HG03175 (cell line): ENCODE measurements around the gene MYH11.
"Not testable (repeated sequence)": the region's sequence is repeated elsewhere in the genome, so short reads cannot be mapped to it uniquely, and the experiment has no call there.

ENCODE experiments used
- ATAC-seq: cut with Tn5 transposase; IDR thresholded peaks from one replicate; pipeline ENCODE4 v1.9.1; 2021; ENCODE audit warnings: mild to moderate bottlenecking, moderate library complexity; ENCODE audit not compliant: unreplicated experiment

MYH11 gene

DNA sequence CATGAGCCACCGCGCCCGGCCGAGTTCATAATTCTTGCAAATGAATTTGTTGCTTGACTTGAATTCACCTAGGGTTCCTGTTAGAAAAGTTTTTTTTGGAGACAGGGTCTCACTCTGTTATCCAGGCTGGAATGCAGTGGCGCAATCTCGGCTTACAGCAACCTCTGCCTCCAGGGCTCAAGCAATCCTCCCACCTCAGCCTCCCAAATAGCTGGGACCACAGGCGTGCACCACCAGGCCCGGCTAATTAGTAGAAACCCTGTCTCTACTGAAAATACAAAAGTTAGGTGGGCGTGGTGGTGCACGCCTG is 99.8 kb downstream of the MYH11 start:
- no peak for ATAC-seq

DNA sequence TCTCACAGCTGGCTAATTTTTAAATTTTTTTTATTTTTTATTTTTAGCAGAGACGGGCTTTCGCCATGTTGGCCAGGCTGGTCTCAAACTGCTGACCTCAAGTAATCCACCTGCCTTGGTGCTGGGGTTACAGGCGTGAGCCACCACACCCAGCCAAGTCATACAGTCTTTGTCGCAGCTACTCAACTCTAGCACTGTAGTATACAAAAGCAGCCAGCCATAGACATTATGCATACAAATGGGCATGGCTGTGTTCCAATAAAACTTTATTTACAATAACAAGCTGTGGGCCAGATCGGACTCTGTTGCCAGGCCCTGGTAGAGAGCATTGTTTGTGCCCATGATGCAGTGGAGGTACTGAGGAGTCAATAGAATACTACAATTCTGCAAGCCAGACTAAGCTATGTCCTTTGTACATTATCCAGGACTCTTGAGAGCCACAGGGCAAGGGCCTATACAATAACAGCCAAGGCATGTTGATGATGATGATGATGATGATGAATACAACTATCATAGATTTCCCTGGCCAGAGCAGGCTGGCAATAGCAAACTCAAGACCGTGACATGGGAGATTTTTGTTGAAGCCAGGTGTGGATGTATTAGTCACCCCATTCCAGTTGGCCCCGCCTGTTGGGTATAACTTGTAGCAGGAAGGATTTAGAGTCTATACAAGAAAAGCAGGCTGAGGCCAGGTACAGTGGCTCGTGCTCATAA is 101.8 kb downstream of the MYH11 start:
- ATAC-seq, result no peak

DNA sequence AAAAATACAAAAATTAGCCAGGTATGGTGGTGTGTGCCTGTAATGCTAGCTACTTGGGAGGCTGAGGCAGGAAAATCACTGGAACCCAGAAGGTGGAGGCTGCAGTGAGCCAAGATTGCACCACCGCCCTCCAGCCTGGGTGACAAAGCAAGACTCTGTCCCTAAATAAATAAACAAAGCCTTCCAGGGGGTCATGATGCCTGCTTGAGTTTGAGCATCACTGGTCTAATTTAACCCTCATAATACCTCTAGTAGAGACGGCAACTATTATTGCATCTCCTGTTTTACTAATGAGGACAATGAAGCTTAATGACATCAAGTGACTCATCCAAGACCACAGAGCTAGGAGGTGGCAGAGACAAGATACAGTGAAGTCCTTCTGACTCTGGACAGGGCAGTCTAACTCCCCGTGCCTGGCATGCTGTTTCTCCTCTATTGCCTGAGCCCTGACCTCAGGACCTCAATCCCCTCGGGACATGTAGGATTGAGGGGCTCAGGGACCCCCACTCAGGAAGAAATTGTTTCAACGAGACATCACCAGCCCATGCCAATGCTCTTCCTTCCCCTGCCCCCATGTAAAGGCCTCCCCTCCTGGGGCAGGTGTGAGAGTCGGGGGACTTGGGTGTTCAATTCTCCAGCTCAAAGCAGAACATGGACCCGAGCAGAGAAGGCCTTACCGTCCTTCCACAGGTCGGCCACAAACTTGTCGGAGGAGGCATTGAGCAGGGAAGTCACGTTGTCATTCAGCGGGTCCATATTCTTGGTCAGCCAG is 103.9 kb downstream of the MYH11 start:
- ATAC-seq, result no peak

DNA sequence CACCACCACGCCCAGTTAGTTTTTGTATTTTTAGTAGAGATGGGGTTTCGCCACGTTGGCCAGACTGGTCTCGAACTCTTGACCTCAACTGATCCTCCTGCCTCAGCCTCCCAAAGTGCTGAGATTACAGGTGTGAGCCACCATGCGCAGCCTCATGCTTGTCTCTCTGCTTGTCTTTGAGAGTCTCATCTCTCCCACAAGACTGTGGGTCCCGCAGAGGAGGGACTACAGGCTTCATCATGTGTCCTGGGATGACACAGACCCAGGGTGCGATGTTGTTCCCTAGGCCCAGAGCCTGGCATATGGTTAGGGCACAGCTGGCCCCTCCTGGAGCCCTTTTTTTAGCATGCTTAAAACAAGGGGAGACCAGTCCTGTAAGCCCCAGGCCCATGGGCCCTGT is 104.9 kb downstream of the MYH11 start:
- no peak for ATAC-seq

DNA sequence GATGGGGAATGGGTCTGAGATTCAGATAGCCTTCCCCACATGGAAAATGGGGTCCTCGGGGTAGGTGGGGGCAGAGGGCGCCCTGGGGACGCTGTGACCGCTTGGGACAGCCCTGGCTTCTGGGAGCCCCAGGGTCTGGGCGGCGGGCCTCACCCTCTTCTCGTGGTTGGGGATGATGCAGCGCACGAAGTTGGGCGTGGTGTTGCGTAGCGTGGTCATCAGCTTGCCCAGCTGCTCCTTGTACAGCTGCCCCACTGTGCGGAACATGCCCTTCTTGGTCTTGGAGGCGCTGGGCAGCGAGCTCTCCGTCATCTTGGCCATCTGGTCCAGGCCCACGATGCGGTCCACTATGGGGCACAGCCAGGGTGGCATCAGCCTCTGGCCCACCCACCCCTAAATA is 106.8 kb downstream of the MYH11 start:
- ATAC-seq, result no peak

DNA sequence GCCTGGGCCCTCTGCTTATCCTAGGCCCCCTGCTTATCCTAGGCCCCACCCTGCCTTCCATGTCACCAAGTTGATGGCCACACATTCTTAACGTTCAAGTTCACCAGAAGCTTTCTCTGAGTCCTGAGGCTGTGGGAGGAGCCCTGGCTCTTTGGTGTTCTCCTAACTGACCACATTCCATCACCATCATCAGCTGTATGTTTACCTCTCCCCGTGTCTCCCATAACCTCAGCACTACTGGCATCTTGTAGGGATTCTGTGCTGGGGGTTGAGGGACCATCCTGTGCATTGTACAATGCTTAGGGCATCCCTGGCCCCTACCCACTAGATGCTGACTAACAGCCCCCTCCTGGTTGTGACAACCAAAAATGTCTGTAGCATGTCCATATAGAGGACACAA is 107.5 kb downstream of the MYH11 start:
- ATAC-seq, result no peak

DNA sequence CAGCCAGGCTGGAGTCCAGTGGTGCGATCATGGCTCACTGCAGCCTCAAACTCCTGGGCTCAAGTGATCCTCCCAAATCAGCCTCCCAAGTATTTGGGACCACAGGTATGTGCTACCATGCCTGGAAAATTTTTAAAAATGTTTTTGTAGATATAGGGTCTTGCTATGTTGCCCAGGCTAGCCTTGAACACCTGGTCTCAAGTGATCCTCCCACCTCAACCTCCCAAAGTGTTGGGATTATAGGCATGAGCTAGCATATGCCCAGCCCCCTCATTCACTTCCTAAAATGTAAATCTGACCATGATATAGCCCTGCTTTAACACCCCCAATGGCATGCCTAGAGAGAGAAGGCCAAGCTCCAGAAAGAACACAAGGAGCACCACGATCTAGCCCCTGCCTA is 108.2 kb downstream of the MYH11 start:
- no peak for ATAC-seq

DNA sequence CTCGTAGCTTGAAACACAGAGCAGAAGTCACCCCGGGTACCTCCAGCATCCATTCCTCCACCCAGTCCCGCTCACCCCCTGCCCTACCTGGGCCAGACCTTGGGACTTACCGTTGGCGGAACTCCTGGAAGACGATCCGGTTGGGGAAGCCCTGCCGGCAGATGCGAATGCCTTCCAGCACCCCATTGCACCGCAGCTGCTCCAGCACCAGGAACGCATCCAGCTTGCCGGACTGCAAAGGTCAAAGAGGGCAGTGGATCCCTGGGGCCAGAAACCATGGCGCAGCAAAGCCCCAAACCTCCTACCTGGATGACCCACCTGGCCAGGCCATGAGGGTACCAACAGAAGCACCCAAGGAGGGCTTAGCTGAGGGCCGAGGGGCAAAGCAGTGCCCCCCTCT is 108.9 kb downstream of the MYH11 start:
- no peak for ATAC-seq

DNA sequence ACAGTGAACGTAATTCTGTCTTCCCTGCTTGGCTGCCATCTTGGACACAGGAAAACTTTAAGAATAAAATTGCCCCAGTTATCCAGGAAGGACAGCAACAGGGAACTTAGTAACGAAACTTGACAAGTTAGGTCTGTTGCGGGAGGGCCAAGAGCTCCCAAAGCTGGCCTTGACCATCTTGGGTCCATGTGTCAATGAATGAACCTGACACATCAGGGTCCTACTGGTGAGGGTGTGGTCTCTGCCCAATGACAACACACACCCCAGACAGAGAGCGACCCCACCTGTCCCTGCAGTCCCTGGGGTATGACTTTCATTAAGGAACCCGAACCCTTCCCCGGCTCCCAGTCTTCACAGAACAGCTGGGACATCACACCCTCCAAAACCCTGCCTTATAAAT is 110.5 kb downstream of the MYH11 start:
- no peak for ATAC-seq

DNA sequence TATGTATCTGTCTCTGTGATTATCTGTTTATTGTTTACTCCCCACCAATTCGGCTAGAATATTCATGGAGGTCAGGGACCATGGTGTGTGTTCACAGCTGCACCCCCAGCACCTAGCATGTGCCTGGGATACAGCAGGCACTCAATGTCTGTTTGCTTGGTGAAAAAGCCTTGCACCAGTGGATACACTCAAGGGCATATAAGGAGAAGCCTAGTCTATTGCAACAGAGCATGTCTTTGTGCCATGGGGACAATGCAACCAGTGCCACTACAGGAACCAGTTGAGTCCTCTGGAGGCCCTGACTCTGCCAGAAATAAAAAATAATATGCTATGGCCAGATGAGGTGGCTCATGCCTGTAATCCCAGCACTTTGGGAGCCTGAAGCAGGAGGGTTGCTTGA is 113.2 kb downstream of the MYH11 start:
- no peak for ATAC-seq

DNA sequence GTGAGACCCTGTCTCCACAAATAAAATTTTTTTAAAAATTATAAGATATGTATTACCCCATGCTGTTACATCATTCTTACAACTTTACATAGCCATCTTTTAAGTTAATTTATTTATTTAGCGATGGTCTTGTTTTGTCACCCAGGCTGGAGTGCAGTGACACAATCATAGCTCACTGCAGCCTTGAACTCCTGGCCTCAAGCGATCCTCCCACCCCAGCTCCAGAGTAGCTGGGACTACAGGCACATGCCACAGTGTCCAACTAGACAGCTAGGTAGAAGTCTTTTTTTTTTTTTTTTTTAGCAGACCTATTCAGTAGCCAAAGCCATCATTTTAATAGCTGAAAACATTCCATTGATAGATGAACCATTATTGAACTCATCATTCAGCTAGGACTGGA is 114.1 kb downstream of the MYH11 start:
- no peak for ATAC-seq

DNA sequence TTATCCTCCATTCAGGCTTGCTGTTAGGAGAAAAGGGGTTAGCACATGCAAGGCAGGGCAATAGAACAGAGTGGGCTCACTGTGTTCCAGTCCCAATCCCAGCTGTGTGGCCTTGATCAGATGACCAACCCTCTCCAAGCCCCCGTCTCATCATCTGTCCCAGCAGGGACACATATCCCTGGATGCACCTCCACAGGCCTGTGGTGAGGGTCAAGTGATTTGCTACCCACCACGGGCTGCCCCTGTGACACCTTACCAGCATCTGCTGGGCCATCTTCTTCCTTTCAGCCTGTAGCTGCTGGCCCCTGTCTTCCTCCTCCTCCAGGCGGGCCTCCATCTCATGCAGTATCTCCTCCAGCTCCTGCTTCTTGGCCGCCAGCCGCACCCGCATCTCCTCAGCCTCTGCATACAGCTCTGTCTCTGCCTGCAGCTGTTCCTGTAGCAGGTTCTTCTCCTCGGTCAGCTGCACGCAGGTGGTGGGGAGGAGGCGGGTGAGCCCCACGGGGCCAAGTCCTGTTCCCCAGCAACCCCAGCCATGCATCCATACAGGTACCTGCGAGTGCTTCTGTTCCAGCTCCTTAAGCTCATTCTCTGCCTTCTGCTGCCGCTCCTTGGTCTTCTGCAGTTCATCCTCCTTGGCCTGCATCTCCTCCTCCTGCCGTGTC is 115.5 kb downstream of the MYH11 start:
- no peak for ATAC-seq

DNA sequence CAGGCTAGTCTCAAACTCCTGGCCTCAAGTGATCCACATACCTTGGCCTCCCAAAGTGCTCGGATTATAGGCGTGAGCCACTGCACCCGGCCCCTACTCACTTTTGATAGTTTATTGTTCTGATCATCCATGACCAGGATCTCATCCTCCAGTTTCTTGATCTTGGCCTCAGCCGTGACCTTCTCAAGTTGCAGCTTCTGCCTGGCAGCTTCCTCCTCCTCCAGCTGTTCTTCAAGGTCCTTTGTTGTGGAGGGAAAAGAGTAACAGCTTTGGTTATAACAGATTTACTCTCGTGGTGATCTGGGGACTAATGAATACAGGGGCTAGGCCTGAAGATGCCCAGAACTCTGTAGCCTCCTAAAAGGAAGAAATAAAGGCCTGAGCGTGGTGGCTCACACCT is 116.9 kb downstream of the MYH11 start:
- ATAC-seq, result no peak

DNA sequence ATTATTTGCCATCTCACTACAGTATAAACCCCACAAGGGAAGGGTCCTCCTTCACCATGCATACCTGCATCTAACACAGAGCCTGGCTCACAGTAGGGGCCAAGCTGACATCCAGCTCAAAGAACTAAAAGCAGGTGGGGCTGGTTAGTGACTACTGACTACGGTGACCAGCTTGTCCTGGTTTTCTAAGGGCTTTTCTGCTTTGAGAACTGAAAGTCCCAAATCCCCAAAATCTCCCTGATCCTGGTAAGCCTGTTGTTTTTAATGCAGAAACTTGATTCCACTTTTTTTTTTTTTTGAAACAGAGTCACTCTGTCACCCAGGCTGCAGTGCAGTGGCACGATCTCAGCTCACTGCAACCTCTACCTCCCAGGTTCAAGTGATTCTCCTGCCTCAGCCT is 117.4 kb downstream of the MYH11 start:
- no peak for ATAC-seq

DNA sequence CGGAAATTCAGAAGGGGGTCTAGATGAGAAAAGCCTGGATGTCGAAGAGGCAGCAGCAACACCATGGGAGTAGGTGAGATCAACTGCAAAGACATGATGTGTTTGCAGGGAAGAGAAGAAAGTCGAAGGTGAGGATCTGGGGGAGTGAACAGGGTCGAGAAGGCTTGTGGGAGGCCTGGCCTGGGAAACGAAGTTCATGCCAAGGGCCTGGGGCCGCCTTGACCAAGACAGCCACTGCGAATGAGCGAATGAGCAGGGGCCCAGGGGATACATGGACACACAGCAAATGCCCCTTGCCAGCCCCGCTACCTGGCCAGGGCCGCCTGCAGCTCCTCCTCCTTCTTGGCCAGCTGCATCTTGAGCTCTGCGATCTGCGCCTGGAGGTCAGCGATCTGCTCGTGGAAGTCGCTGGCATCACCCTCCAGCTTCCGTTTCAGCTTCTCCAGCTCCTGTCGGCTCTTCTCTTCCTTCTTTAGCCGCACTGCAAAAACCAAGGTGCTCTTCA is 119.6 kb downstream of the MYH11 start:
- ATAC-seq, result no peak

DNA sequence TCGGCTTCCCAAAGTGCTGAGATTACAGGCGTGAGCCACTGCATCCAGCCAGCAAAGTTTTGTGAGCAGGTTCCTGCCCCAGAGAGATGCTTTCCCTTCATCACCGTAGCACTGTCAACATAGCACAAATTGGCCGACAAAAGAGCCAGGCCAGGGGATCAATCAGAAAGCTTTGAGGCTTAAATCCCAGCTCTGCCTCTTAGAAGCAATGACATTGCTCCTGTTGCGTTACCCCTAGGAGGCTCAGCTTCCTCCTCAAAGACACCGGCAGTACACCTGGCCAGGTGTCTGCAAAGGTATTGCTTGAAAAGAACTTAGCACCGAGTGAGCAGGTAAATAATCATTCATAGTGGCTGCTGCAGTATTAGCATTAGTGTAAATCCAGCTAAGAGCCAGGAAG is 120.3 kb downstream of the MYH11 start:
- no peak for ATAC-seq

DNA sequence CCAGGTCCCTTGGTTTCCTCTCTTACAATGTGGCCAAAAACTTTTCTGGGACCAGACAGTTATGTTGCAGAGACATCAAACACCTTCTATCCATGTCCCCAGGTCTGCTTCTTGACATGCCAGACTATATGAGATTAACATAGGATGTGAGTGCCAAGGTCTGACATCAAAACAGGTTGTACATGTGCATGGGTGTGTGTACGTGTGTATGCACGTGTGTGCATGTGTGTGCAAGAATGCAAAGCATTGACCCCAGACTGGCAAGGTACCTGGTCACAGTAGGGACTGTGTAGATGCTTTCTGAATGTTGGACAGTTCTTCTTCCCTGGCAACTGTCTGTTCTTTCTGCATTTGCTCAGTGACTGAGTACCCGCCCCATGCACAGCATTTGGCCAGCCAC is 121.2 kb downstream of the MYH11 start:
- ATAC-seq, result no peak

DNA sequence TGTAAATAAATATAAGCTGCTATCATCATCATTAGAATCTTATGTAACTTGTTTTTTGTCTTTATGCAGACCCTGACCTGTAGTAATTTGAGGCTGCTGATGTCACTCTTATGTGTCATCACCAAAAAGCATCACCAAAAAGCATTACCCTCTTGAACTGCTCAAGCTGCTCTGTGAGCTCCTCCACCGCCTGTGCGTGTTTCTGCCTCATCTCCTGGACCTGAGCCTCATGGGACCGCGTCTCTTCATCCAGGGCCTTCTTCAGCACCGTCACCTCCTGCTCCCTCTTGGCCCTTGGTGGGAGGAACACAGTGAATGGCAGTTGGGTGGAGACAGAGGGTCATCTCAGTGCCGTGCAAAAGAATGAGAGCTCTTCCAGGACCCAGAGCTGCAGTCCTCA is 124.4 kb downstream of the MYH11 start:
- ATAC-seq, result no peak

DNA sequence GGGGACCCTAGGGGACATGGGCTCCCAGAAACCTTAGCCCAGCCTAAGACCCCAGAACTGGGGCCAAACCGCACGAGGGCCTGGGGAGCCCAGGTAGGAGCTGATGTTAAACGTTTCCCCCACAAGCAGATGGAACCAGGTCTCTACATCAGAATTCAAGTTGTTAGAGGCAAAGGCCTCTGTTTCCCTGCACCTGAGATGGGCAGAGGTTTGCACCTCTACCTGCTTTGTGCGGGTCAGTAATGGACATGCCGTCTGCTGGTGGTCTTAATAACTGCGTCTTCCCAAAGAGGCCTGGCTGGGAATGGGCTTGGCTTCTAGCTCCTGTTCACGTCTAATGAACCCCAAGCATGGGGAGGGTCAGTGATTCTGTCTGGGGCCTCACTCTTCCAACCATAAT is 127.7 kb downstream of the MYH11 start:
- ATAC-seq, result no peak

DNA sequence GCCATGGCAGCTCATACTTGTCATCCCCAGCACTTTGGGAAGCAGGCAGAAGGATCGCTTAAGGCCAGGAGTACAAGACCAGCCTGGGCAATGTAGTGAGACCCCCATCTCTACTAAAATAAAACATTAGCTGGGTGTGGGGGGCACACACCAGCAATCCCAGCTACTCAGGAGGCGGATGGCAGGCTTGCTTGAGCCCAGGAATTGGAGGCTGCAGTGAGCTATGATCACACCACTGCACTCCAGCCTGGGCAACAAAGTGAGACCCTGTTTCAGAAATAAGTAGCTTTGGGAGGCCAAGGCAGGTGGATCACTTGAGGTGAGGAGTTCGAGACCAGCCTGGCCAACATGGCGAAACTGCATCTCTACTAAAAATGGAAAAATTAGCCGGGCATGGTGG is 129.1 kb downstream of the MYH11 start:
- not testable (repeated sequence) for ATAC-seq

DNA sequence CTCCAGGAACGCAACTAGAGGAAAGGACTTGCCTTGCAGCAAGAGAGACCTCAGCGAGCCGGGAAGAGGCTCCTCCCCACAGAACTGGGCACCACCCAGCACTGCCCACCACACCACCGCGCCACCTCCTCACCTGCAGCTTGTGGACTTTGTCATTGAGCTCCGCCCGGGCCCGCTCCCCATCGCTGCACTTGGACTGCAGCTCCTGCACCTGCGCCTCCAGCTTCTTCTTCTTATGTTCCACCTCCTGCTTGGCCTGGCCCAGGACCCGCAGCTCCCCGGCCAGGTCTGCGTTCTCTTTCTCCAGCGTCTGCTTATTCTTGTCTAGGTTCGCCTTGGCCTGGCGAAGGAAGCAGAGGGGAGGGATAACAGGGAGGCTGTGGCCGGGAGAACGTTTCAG is 130.1 kb downstream of the MYH11 start:
- ATAC-seq, result no peak

DNA sequence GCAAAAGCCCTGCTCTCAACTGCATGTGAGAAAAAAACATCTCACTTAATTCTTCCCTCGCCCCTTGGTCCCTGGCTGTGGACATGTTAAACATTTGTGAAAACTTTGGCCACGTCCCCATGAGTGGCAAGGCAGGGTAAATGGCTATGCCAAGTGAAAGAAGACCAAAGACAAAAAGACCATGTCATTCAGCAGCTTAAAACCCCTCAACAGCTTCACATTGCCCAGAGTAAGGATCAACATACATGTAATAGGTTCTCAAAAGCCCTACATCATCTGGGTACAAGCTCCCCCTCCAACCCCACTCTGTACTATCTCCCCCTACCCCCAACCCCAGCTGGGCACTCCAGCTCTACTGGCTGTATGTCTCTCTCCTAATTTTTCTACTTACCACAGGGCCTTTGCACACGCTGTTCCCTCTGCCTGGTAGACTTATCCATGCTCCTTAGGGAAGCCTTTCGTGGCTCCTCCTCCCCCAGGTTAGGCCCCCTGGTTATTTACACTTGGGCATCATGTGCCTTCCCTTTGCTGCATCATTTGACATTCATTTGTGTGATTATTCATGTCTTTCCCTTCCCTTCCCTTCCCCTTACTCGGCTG is 131.1 kb downstream of the MYH11 start:
- no peak for ATAC-seq
